LNCaP clone FGC (cell line): ENCODE data around the gene ACE2.

ENCODE experiments used
- DNase-seq: peaks from one replicate; pipeline ENCODE4 v3.0.0-alpha.2; 2011; ENCODE audit warnings: low read depth
- H3K4me3 ChIP-seq: 2 replicates; pipeline ENCODE4 v1.5.1; 2011; ENCODE audit warnings: mild to moderate bottlenecking, low read depth, low read length, control low read depth
- TF ChIP-seq, protein P1 (sequence below): IDR thresholded peaks from 2 replicates; pipeline ENCODE4 v1.5.1; 2012; ENCODE audit warnings: mild to moderate bottlenecking; ENCODE audit not compliant: control insufficient read depth, insufficient read depth; ENCODE audit errors: extremely low read depth

ACE2 gene

GRCh38 chrX:15579778-15580747 is 20.7 kb downstream of the ACE2 start:
- TF ChIP-seq, protein P1, sequence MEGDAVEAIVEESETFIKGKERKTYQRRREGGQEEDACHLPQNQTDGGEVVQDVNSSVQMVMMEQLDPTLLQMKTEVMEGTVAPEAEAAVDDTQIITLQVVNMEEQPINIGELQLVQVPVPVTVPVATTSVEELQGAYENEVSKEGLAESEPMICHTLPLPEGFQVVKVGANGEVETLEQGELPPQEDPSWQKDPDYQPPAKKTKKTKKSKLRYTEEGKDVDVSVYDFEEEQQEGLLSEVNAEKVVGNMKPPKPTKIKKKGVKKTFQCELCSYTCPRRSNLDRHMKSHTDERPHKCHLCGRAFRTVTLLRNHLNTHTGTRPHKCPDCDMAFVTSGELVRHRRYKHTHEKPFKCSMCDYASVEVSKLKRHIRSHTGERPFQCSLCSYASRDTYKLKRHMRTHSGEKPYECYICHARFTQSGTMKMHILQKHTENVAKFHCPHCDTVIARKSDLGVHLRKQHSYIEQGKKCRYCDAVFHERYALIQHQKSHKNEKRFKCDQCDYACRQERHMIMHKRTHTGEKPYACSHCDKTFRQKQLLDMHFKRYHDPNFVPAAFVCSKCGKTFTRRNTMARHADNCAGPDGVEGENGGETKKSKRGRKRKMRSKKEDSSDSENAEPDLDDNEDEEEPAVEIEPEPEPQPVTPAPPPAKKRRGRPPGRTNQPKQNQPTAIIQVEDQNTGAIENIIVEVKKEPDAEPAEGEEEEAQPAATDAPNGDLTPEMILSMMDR = no peak
- H3K4me3 ChIP-seq = no peak overlapping the region
- no peak for DNase-seq

GRCh38 chrX:15576019-15576418 is 24.7 kb downstream of the ACE2 start:
- TF ChIP-seq, protein P1 = no peak
- DNase-seq = peak; percentile 17
- H3K4me3 ChIP-seq = no peak overlapping the region

DNA sequence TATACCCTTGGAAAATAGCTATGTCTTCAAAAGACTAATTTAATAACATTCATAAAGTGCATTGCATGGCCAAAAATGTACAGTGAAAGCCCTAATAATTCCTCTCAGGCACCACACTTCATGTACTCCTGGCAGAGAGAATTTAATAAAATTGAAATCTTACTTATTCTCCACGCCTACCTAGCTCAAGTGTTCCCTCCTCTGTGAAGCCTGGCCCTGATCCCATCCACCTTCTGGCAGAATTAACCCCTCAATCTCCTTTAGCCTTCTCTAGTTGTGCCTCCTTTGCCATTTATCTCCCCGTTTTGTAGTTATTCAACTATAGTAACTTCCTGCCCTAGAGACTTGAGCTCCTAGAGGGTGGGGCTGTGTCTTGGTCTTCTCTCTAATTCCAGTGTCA is 26.7 kb downstream of the ACE2 start:
- no peak overlapping the region for H3K4me3 ChIP-seq
- DNase-seq = no peak
- TF ChIP-seq, protein P1 = no peak

GRCh38 chrX:15570145-15570544 is 30.6 kb downstream of the ACE2 start:
- DNase-seq = no peak
- TF ChIP-seq, protein P1 = no peak
- H3K4me3 ChIP-seq = no peak overlapping the region

- 0 out of 2 replicates have a peak overlapping the region, but pooled peaks have one; percentile 4 for H3K4me3 ChIP-seq
- DNase-seq = peak; percentile 50
- TF ChIP-seq, protein P1 = peak; percentile 52
Measured at GRCh38 chrX:15567886-15568616, 32.7 kb downstream of the ACE2 start.

GRCh38 chrX:15567267-15567666 is 33.5 kb downstream of the ACE2 start:
- no peak for DNase-seq
- no peak overlapping the region for H3K4me3 ChIP-seq
- TF ChIP-seq, protein P1 = no peak
